ENCODE data around the gene CHD6.

Gene CHD6

DNA sequence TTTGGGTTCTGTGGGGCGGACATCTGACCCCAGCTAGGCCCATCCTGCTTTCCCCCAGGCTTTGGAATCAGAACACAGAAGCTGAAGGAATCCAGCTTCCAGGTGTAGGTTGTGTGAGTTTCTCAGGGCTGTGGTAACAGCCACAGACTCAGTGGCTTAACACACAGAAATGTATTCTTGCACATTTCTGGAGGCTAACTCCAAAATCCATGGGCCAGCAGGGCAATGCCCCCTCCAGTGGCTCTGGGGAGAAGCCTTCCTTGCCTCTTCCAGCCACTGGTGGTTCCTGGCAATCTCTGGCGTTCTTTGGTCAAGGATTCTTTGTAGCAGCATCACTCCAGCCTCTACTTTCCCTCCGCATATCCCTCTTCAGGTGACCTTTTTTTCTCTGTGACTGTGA is 250.2 kb downstream of the CHD6 start:
- ATAC-seq (no peak), DNase-seq (ENCODE audit: low spot score in 2 of 2) (no peak)
- Mint-ChIP-seq H3K9me3 (no peaks in the 10 kb centered on the region), H3K4me1 (peaks cover 7% of the 10 kb centered on the region), H3K36me3 (no peaks in the 10 kb centered on the region), H3K27ac (no peak overlapping the region), H3K4me3 (no peak overlapping the region)

GRCh38 chr20:41367393-41367695 is 250.8 kb downstream of the CHD6 start:
- no peak for DNase-seq (ENCODE audit: low spot score in 2 of 2)
- ATAC-seq = no peak
- Mint-ChIP-seq H3K36me3 (no peaks in the 10 kb centered on the region), H3K4me3 (peak overlapping the region; percentile 35), H3K27ac (no peak overlapping the region), H3K4me1 (peaks cover 7% of the 10 kb centered on the region), H3K9me3 (no peaks in the 10 kb centered on the region)

DNA sequence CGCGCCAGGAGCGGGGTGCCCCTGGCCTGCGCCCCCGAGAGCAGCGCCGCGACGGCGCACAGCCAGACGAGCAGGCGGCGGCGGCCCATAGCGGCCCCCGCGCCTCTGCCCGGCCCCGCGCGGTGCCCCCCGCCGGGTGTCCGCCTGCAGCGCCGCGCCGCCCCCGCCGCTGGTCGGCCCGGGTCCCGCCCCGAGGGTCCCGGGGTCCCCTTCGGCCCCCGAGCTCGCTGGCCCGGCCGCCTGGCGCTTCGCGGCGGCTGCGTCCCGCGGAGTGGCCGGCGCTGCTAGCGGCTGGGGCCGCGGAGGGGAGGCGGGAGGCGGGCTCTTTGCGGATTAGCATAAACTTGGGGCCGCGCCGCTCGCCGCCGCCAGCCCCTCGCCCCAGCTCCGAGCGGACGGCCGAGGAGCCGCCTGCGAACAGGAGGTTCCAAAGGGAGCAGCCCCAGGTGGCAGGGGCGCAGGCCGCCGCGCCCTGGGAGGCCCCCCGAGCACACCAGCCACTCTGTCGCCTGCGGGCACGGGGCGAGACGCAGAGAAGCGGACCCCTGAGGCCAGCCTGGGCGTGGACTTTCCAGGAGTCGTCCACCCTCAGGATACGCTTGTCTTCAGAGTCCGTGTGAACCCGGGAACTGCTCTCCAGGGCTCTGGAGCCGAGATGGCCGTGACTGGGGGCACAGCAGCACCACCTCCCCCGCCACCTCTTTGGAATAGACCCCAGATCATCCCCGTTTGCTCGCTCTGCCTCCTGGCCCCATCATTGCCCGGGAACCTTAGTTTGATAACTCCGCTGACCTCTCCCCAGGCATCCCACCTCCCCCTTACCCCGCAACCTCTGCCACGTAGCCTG is 251.4 kb downstream of the CHD6 start, which contains the start of gene EMILIN3:
Gene EMILIN3 (minus strand): TSS at position 273 of the 847 bp plus-strand sequence. CDS start 184 bp downstream, at position 89.
- peak within 1 kb of the TSS; percentile 35 for H3K4me3 Mint-ChIP-seq
- peaks cover 7% of the 10 kb centered on the region for H3K4me1 Mint-ChIP-seq
- no peaks in the 10 kb centered on the region for H3K36me3 Mint-ChIP-seq
- no peak within 1 kb of the TSS for H3K27ac Mint-ChIP-seq
- DNase-seq (ENCODE audit: low spot score in 2 of 2) (no peak), ATAC-seq (no peak)
- no peaks in the 10 kb centered on the region for H3K9me3 Mint-ChIP-seq

GRCh38 chr20:41365777-41366545 is 252.2 kb downstream of the CHD6 start:
- ATAC-seq (no peak), DNase-seq (ENCODE audit: low spot score in 2 of 2) (no peak)
- no peak overlapping the region for H3K27ac Mint-ChIP-seq
- no peak overlapping the region for H3K4me3 Mint-ChIP-seq
- H3K36me3 Mint-ChIP-seq = no peaks in the 10 kb centered on the region
- H3K9me3 Mint-ChIP-seq = no peaks in the 10 kb centered on the region
- peaks cover 7% of the 10 kb centered on the region for H3K4me1 Mint-ChIP-seq

DNA sequence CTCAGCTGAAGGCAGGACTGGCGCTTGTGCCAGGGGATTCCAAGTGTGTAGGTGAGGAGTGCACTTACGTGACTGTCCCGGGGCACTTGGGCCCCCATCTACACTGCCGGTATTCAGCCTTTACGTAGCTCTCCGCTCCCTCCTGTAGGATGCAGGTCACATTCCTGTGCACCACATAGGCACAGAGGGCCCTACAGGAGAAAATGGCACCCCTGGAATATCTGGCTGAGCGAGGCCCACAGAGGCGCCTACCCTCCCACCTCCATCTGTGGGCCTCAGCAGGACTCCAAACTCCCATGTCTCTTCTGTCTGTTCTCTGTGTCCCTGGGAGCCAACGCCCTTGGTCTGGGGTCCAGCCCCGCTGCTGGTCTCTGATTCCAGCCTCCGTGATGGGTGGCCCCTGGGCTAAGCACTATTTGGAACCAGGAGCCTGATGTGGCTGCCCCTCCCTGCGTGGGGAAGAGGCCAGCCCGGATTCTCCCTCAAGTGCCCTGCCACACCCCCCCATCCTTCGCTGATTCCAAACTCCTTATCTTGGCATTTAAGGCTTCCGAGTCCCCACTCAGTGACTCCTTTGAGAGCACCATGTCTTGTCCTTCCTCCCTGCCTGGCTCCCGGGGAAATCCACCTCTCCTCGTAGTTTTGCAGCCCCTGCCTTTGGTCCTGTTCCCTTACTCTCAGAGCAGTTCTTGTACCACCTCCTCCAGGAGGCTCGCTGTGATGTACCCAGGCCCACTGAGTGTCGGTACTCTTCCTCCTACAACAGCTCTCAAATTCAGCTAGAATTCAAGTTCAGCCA is 253.0 kb downstream of the CHD6 start:
- ATAC-seq (no peak), DNase-seq (ENCODE audit: low spot score in 2 of 2) (no peak)
- no peaks in the 10 kb centered on the region for H3K9me3 Mint-ChIP-seq
- no peak overlapping the region for H3K4me3 Mint-ChIP-seq
- no peaks in the 10 kb centered on the region for H3K36me3 Mint-ChIP-seq
- no peak overlapping the region for H3K27ac Mint-ChIP-seq
- H3K4me1 Mint-ChIP-seq = peaks cover 7% of the 10 kb centered on the region

GRCh38 chr20:41364236-41364855 is 253.8 kb downstream of the CHD6 start:
- H3K4me3 Mint-ChIP-seq = no peak overlapping the region
- ATAC-seq = no peak
- H3K27ac Mint-ChIP-seq = no peak overlapping the region
- DNase-seq (ENCODE audit: low spot score in 2 of 2) = no peak
- no peaks in the 10 kb centered on the region for H3K36me3 Mint-ChIP-seq
- H3K4me1 Mint-ChIP-seq = peaks cover 7% of the 10 kb centered on the region
- no peaks in the 10 kb centered on the region for H3K9me3 Mint-ChIP-seq

- no peaks in the 10 kb centered on the region for H3K36me3 Mint-ChIP-seq
- H3K4me3 Mint-ChIP-seq = no peak overlapping the region
- H3K4me1 Mint-ChIP-seq = peaks cover 7% of the 10 kb centered on the region
- H3K27ac Mint-ChIP-seq = no peak overlapping the region
- no peaks in the 10 kb centered on the region for H3K9me3 Mint-ChIP-seq
- no peak for ATAC-seq
- no peak for DNase-seq (ENCODE audit: low spot score in 2 of 2)
Measured at GRCh38 chr20:41363601-41364000, 254.6 kb downstream of the CHD6 start.

DNA sequence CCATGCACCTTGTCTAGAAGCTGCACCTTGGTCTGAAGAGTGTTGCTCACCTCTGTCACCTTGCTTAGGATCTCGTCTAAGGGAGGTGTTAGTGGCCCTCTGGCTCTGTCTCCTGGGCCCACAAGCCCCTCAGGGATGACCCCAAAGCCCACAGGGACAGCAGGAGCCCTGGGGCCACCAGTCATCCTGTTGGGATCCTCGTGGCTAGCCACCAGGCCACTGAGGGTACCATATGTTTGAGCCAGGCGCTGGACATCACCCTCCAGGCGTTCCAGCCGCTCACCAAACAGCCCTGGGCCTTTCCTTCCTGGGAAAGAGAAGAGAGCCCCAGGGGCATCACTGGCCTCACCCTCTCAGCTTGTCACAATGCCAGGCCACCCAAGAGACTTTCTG is 255.4 kb downstream of the CHD6 start:
- ATAC-seq (no peak), DNase-seq (ENCODE audit: low spot score in 2 of 2) (no peak)
- no peak overlapping the region for H3K27ac Mint-ChIP-seq
- no peak overlapping the region for H3K4me3 Mint-ChIP-seq
- peaks cover 7% of the 10 kb centered on the region for H3K4me1 Mint-ChIP-seq
- H3K36me3 Mint-ChIP-seq = no peaks in the 10 kb centered on the region
- H3K9me3 Mint-ChIP-seq = no peaks in the 10 kb centered on the region

DNA sequence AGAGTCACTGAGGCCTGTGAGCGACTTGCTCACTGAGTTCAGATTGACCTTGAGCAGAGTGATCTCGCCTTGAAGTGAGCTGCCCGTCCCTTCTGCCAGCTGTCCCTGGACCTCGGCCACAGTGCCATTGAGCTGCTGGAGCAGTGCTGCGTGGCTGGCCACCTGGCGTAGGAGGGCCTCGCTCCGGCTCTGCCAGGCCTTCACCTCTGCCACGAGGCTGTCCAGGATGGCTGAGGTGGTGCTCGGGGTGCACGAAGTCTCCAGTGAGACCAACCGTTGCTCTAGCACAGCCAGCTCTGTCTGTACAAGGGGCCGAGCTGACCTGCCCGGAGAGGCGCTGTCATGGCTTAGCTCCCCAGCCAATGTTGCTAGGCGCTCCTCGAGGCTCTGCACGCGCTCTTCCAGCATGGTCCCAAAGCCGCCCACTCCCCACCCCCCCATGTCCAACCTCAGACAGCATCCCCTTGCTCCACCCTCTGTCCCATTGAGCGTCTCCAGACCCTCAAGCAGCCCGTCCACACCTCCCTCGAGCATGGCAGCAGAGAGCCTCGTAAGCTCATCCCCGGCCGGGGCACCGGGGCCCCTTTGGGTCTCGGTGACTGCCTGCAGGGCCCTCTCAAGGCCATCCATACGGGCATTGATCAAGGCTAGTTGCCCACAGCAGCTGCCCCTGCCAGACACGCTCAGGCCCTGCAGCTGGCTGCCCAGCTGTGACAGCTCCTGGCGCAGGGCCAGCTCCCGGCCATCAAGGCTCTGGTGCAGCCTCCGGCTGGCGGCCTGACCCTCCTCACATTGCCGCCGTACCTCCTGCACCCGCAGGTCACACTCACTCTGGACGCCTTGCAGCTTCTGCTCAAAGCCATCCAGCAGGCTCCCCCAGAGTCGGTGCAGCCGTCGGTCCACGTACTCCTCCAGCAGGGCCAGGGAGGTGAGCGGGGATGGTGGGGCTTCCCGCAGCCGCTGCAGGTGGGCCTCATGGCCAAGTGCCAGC is 256.1 kb downstream of the CHD6 start:
- ATAC-seq (no peak), DNase-seq (ENCODE audit: low spot score in 2 of 2) (no peak)
- H3K4me3 Mint-ChIP-seq = no peak overlapping the region
- H3K9me3 Mint-ChIP-seq = no peaks in the 10 kb centered on the region
- H3K27ac Mint-ChIP-seq = no peak overlapping the region
- H3K36me3 Mint-ChIP-seq = no peaks in the 10 kb centered on the region
- H3K4me1 Mint-ChIP-seq = peaks cover under 1% of the 10 kb centered on the region

GRCh38 chr20:41360831-41361756 is 257.1 kb downstream of the CHD6 start:
- no peaks in the 10 kb centered on the region for H3K4me1 Mint-ChIP-seq

DNA sequence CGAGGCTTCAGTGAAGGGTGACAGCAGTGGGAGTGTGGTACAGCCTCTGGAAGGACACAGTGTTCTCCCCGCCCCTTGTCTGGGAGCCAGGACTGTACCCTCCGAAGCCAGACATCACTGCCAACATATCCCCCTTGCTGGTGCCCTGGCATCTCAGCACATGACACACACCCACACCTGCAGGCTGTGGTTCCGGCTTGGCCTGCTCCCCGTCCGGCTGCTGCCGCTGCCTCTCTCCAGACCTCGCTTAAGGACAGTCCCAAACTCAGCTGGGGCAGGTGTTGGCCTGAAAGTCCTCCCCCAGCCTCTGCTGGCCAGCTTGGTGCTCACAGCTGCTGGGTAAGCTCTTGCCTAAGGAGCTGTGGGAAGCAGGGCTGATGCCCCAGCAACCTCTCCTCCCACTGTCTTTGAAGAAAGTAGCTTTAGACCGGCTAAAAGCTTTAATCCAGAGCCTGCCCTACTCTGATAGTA is 258.6 kb downstream of the CHD6 start:
- no peaks in the 10 kb centered on the region for H3K4me1 Mint-ChIP-seq
- DNase-seq (ENCODE audit: low spot score in 2 of 2) (no peak), ATAC-seq (no peak)
- no peaks in the 10 kb centered on the region for H3K36me3 Mint-ChIP-seq
- no peak overlapping the region for H3K27ac Mint-ChIP-seq
- no peak overlapping the region for H3K4me3 Mint-ChIP-seq
- H3K9me3 Mint-ChIP-seq = no peaks in the 10 kb centered on the region

More at GRCh38 chr20:41360831-41361756, 257.1 kb downstream of the CHD6 start:
- H3K9me3 Mint-ChIP-seq = no peaks in the 10 kb centered on the region
- H3K36me3 Mint-ChIP-seq = no peaks in the 10 kb centered on the region
- H3K27ac Mint-ChIP-seq = no peak overlapping the region
- DNase-seq (ENCODE audit: low spot score in 2 of 2) (no peak), ATAC-seq (no peak)
- H3K4me3 Mint-ChIP-seq = no peak overlapping the region

DNA sequence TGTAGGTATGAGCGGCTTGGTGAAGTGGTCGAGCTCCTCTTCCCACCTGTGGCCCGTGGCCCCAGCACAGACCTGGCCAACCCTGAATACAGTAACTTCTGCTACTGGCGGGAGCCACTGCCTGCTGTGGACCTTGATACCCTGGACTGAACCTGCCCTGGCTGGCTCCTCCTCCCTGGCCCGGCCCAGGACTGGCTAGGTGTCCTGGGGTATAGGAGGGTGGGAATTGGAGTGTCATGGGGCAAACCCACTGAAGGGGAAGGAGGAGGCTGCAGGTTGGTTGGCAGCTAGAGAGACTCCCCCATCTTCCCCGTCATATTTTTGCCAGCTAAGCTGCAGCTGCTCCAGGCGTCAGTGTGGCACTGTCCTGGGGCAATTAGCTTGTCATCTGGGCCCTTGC is 259.5 kb downstream of the CHD6 start:
- Mint-ChIP-seq H3K4me1 (no peaks in the 10 kb centered on the region), H3K36me3 (no peaks in the 10 kb centered on the region), H3K9me3 (no peaks in the 10 kb centered on the region), H3K4me3 (no peak overlapping the region), H3K27ac (no peak overlapping the region)
- no peak for ATAC-seq
- no peak for DNase-seq (ENCODE audit: low spot score in 2 of 2)

DNA sequence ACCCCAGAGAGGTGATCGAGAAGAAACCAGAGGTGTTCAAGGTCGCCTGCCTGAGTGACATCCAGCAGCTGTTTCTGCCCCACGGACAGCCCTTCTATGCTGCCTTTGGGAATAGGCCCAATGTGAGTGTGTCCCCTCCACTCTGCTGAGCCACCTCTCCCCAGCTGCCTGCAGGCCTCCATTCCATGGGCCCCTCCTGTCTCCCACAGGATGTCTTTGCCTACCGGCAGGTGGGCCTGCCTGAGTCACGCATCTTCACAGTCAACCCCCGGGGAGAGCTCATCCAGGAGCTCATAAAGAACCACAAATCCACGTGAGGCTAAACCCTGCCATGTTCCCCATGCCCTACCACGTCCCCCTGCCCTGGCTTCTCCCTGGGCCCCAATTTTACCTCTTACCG is 259.9 kb downstream of the CHD6 start:
- DNase-seq (ENCODE audit: low spot score in 2 of 2) = no peak
- H3K27ac Mint-ChIP-seq = no peak overlapping the region
- no peak overlapping the region for H3K4me3 Mint-ChIP-seq
- ATAC-seq = no peak
- no peaks in the 10 kb centered on the region for H3K4me1 Mint-ChIP-seq
- no peaks in the 10 kb centered on the region for H3K9me3 Mint-ChIP-seq
- no peaks in the 10 kb centered on the region for H3K36me3 Mint-ChIP-seq

Measured in stimulated activated effector memory CD8-positive, alpha-beta T cell treated with anti-CD3 and anti-CD28 coated beads, Interleukin-12 subunit alpha, Interleukin-12 subunit beta, amount 100 ng/mL, for 72 hours (primary cell).